NCI-H2227 treated with DMSO at 0.1 percent for 48 hours (cell line): ENCODE results near the gene SNRPF.
"Not testable (repeated sequence)": the region's sequence is repeated elsewhere in the genome, so short reads cannot be mapped to it uniquely, and the experiment has no call there.

Source experiments
- DNase-seq: peaks from one replicate; lab custom pipeline; 2025; lab: John Stamatoyannopoulos, UW

The SNRPF gene

GRCh38 chr12:95858451-95859343, at the start of gene SNRPF:
Gene SNRPF, plus strand, starts transcription at chr12:95858952. Its CDS starts 122 bp downstream, at chr12:95859074.
- peak; percentile 97 for DNase-seq

- no peak for DNase-seq
Measured at GRCh38 chr12:95809000-95809680, 49.6 kb upstream of the SNRPF start.

- DNase-seq, result no peak
Measured at GRCh38 chr12:95810411-95810810, 48.3 kb upstream of the SNRPF start.

GRCh38 chr12:95812155-95812554, 46.6 kb upstream of the SNRPF start:
- DNase-seq, result not testable (repeated sequence)

- DNase-seq, result peak; percentile 16
Measured at GRCh38 chr12:95815632-95816212, 43.0 kb upstream of the SNRPF start.

- peak; percentile 44 for DNase-seq
Measured at GRCh38 chr12:95820096-95820703, 38.6 kb upstream of the SNRPF start.

- no peak for DNase-seq
Measured at GRCh38 chr12:95829395-95829794, 29.4 kb upstream of the SNRPF start.

GRCh38 chr12:95830335-95831089, 28.2 kb upstream of the SNRPF start:
- no peak for DNase-seq

- no peak for DNase-seq
Measured at GRCh38 chr12:95834572-95834971, 24.2 kb upstream of the SNRPF start.

- DNase-seq, result no peak
Measured at GRCh38 chr12:95836185-95836609, 22.6 kb upstream of the SNRPF start.

- no peak for DNase-seq
Measured at GRCh38 chr12:95836630-95837239, 22.0 kb upstream of the SNRPF start.

- no peak for DNase-seq
Measured at GRCh38 chr12:95837240-95838038, 21.3 kb upstream of the SNRPF start.

- peak; percentile 24 for DNase-seq
Measured at GRCh38 chr12:95838125-95838524, 20.6 kb upstream of the SNRPF start.

- DNase-seq, result not testable (repeated sequence)
Measured at GRCh38 chr12:95842426-95842825, 16.3 kb upstream of the SNRPF start.

- DNase-seq, result peak; percentile 11
Measured at GRCh38 chr12:95848575-95849388, 10.0 kb upstream of the SNRPF start.

GRCh38 chr12:95851606-95852005, 7.1 kb upstream of the SNRPF start:
- no peak for DNase-seq

GRCh38 chr12:95852133-95852532, 6.6 kb upstream of the SNRPF start:
- no peak for DNase-seq

GRCh38 chr12:95857156-95857555, 1.6 kb upstream of the SNRPF start:
- DNase-seq, result peak; percentile 46

- peak; percentile 23 for DNase-seq
Measured at GRCh38 chr12:95857799-95858198, 953 bp upstream of the SNRPF start.
